Measurements from ENCODE around the gene MYO1E. TPM values are rescaled to one million over a fixed set of nuclear protein-coding genes. Genes with fewer than 3 reads are reported as not detected.

The MYO1E gene
- total and polyA plus RNA-seq, 8 donors, result 31.4 to 101 (median 39.9) TPM

DNA sequence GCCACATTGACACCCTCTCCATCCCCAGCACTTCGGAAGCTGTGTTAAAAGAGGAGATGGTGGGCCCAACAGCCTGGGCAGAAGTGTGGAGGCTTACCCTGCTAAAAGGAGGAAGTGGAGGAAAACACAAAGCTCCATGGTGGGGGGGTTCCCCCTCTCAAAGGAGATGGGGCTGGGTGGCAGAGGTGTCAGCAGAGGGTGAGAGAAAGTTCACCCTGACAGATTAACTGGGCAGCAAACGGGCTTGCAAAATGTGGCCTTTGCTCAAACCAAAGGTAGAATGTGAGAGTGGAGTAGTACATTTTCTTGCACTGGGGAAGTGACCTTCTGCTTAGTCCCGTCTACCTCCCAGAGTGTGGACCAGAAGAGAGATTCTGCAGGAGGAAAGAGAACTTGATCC, 44.7 kb downstream of the MYO1E start:
- Histone ChIP-seq H3K9me3 (no peaks in the 10 kb centered on the region), H3K4me3 (no peak overlapping the region), H3K27ac (no peak overlapping the region), H3K36me3 (no peaks in the 10 kb centered on the region), H3K4me1 (peaks cover 13 to 22% of the 10 kb centered on the region in 2 donors), H3K27me3 (no peaks in the 10 kb centered on the region)
- TF ChIP-seq, protein P1, sequence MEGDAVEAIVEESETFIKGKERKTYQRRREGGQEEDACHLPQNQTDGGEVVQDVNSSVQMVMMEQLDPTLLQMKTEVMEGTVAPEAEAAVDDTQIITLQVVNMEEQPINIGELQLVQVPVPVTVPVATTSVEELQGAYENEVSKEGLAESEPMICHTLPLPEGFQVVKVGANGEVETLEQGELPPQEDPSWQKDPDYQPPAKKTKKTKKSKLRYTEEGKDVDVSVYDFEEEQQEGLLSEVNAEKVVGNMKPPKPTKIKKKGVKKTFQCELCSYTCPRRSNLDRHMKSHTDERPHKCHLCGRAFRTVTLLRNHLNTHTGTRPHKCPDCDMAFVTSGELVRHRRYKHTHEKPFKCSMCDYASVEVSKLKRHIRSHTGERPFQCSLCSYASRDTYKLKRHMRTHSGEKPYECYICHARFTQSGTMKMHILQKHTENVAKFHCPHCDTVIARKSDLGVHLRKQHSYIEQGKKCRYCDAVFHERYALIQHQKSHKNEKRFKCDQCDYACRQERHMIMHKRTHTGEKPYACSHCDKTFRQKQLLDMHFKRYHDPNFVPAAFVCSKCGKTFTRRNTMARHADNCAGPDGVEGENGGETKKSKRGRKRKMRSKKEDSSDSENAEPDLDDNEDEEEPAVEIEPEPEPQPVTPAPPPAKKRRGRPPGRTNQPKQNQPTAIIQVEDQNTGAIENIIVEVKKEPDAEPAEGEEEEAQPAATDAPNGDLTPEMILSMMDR (IDR thresholded peaks at IDR 0.05), result no peak
- ATAC-seq, result peak; percentile 14
- intact Hi-C loops (cut with DNase I), result no loop called here
- no peak for DNase-seq

DNA sequence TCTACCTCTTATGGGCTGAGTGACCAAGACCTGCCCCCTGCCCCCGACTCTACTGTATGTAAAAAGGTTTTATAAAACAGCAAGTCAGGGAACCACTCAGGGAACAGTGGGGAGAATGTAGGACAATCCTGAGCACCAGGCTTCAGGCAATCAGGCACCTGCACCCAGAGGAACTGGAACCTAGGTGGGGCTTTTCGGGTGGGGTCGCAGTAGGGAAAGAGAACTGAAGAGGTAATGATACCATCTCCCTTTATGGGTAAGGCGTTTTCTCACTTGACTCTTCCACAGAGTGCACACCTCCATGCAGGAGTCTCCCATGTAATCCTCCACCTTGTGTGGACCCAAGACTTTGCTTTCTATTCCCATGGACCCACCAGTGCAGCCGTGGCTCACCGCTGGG, 45.8 kb downstream of the MYO1E start:
- ATAC-seq, result no peak
- H3K36me3 ChIP-seq, result no peaks in the 10 kb centered on the region

DNA sequence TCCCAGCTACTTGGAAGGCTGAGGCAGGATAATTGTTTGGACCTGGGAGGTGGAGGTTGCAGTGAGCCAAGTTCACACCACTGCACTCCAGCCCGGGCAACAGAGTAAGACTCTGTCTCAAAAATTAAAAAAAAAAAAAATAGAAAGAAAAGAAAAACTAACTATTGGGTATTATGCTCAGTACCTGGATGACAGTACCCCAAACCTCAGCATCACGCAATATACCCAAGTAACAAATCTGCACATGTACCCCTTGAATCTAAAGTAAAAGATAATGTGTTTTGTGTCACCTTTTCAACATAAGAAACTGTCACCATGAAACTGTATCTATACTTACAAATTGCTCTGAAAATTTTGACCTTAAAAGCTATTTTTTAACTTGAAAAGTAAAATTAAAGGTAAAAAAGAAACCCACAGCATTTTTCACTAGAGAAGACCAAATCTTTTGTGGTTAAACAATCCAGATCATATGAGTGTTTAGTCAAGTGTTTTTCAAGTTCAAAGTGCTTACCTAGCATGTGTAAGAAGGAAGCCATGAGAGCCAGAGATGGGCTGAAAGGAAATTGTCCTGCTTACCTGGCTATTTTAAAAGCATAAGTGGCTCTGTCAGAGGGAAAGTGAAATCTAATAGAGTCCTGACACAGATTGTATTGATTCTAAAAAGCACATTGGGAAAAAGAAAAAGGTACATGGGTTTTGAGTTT, 50.5 kb downstream of the MYO1E start:
- H3K36me3 ChIP-seq, result no peaks in the 10 kb centered on the region
- TF ChIP-seq, protein P1 (IDR thresholded peaks at IDR 0.05), result no peak
- no peaks in the 10 kb centered on the region for H3K27me3 ChIP-seq
- DNase-seq, result peak in 1 of 4 donors; percentile 36
- intact Hi-C loops (cut with DNase I), result no loop called here
- no peak overlapping the region for H3K4me3 ChIP-seq
- no peak overlapping the region for H3K27ac ChIP-seq
- no peaks in the 10 kb centered on the region for H3K4me1 ChIP-seq
- ATAC-seq, result peak; percentile 92
- H3K9me3 ChIP-seq, result no peaks in the 10 kb centered on the region

More for the DNA sequence above, 45.8 kb downstream of the MYO1E start:
- H3K27ac ChIP-seq, result no peak overlapping the region
- no peaks in the 10 kb centered on the region for H3K27me3 ChIP-seq
- peaks cover 13 to 22% of the 10 kb centered on the region in 2 donors for H3K4me1 ChIP-seq
- no peaks in the 10 kb centered on the region for H3K9me3 ChIP-seq
- TF ChIP-seq, protein P1 (IDR thresholded peaks at IDR 0.05), result no peak
- DNase-seq, result no peak
- no peak overlapping the region for H3K4me3 ChIP-seq
- intact Hi-C loops (cut with DNase I), result no loop called here

DNA sequence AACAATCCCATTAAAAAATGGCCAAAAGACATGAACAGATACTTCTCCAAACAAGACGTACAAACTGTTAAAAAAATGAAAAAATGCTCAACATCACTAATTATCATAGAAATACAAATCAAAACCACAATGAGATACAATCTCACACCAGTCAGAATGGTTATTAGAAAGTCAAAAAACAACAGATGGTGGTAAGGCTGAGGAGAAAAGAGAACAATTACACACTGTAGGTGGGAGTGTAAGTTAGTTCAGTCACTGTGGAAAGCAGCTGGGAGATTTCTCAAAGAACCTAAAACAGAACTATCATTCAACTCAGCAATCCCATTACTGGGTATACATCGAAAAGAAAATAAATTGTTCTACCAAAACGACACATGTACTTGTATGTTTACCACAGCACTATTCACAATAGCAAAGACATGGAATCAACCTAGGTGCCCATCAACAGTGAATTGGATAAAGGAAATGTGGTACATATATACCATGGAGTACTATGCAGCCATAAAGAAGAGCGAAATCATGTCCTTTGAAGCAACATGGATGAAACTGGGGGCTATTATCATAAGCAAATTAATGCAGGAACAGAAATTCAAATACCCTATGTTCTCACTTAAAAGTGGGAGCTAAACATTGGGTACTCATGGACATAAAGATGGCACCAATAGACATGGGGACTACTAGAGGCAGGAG, 51.5 kb downstream of the MYO1E start:
- Histone ChIP-seq H3K4me1 (peaks cover 0 to 8% of the 10 kb centered on the region in 2 donors), H3K36me3 (no peaks in the 10 kb centered on the region), H3K4me3 (no peak overlapping the region), H3K27me3 (no peaks in the 10 kb centered on the region), H3K27ac (no peak overlapping the region), H3K9me3 (no peaks in the 10 kb centered on the region)
- intact Hi-C loops (cut with DNase I), result no loop called here
- ATAC-seq, result no peak
- TF ChIP-seq, protein P1 (IDR thresholded peaks at IDR 0.05), result no peak
- DNase-seq, result no peak

DNA sequence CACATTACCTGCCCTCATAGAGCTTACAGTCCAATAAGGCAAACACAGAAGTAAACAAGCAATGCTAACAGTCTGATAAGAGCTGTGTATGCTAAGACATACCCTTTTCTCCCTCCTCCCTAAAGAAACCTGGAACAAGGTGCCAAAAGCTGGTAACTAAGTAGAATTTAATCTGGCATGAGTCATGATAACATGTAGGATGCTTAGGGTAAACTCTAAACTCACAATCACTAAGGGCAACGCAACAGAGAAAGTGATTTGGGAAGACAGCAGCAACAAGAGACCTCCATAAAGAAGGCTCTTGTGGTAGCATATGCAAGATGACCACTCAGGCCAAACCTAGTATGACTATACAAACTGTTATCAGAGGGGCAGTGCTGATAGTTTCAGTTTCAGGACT, 55.5 kb downstream of the MYO1E start:
- H3K27me3 ChIP-seq, result no peaks in the 10 kb centered on the region
- DNase-seq (no peak), ATAC-seq (no peak)
- H3K4me3 ChIP-seq, result no peak overlapping the region
- intact Hi-C loops (cut with DNase I), result no loop called here
- H3K9me3 ChIP-seq, result no peaks in the 10 kb centered on the region
- no peaks in the 10 kb centered on the region for H3K36me3 ChIP-seq
- peaks cover 14 to 44% of the 10 kb centered on the region in 2 donors for H3K4me1 ChIP-seq
- H3K27ac ChIP-seq, result no peak overlapping the region
- TF ChIP-seq, protein P1 (IDR thresholded peaks at IDR 0.05), result no peak

Measured in left lung (tissue), 10 donors.